Stimulated activated CD4-positive, alpha-beta T cell treated with anti-CD3 and anti-CD28 coated beads, Interleukin-15, amount 100 ng/mL, for 48 hours (primary cell): ENCODE data around the gene TAS1R2.
"Not testable (repeated sequence)": the region's sequence is repeated elsewhere in the genome, so short reads cannot be mapped to it uniquely, and the experiment has no call there.

Source experiments
- DNase-seq, 2 donors: peaks; one replicate each; pipeline ENCODE4 v3.0.0-alpha.2; 2020; ENCODE audit warnings: low read depth in 2 of 2

The TAS1R2 gene

DNA sequence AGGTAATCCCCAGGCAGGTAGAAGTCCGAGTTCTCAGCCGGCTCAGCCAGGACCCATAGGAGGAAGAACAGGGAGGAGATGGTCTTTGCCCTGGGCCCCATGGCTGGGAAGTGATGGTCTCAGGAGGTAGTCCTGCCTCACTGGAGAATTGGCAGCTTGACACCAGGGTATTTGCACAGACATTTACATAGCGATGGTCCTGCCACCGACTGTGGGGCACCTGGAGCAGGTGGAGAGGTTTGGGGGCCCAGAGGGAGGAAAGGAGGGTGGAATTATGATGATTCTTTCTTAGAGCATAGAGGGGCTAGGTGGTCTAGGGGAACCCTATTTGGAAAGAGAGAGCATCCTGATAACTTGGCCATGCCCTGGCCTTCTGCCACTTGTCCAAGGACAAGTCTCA is at the start of gene TAS1R2:
Gene TAS1R2, minus strand, starts transcription at position 101 of the 400 bp plus-strand sequence. Its CDS starts 0 bp downstream, at position 101.
- DNase-seq: no peak

DNA sequence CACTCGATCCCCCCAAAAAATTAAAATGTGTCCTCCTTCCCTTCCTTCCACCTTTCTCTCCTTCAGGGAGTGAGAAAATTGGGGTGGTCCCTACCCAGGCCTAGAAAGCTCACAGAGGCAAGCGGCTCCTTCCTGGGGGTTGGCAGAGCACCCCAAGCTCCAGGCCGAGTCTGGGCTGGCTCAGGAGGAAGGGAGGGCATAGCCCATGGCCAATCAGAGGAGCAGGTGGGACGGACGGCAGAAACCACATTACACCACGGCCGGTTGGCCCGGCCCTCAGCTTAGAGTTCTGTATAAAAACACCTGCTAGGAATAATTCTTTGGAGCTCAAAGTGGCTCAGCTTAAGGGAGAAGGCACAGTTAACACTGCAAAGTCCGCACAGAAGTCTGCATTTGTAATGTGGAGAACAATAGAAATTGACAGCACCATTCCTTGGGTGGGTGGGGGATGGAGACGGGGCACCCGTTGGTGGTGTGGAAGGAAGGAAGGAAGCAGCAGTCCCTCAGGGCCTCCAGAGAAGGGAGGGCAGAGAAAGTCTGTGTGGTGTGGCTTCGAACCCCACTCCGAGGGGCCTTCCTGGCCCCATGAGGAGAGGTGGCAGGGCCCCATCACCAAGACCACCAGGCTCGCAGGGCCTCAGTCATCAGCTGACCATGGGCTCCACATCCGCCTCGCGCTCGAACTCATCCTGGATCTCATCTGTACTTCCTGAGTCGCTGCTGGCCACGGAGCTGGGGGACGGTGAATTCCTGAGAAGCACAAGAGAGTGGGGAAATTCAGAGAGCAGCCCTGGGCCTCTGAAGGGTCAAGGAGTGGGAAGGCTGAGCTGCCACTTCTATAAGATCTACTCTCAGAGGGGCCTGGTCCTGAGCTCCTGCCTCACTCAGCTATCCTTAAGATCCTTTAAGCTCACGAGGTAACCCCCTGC is 48.7 kb upstream of the TAS1R2 start:
- no peak for DNase-seq

DNA sequence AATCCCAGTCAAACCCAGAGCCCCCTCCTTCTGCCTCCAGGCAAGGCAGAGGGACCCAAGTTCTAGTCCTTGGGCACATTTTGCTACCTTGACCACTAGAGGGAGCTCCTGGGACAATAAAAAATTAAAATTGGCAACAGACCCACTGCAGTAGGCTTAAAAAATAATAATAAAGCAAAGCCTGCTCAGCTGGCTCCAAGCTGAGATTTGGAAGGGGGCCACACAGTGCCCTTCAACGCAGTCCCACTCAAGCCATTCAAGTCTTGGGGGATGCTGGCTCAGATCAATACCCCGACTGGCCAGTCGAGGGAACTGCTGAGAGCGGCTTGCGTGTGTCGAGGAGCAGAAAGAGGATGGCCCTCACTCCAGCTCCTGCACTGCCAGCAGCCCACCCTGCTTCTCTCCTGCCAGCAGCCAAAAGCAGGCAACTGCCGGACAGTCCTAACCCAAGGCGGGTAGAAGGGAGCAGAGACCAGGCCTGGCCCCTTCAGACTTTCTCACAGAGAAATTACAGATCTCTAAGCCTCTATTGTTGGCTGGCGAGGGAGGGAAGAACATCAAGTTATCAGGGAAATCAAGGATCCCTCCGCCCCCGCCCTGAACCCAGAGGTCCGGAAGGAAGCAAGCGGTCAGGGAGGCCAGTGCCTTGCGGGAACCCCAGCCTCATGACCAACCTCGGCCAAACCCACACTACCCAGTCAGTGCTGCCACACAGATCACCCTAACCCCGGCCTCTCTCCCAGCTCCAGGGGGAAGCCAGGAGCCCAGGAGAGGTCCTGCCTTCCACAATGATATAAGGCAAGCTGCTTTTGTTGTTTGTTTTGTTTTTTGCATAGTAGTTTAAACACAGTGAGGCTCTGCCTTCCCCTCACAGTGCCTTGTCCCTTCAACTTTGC is 47.8 kb upstream of the TAS1R2 start:
- DNase-seq: peak in 1 of 2 donors; percentile 27

DNA sequence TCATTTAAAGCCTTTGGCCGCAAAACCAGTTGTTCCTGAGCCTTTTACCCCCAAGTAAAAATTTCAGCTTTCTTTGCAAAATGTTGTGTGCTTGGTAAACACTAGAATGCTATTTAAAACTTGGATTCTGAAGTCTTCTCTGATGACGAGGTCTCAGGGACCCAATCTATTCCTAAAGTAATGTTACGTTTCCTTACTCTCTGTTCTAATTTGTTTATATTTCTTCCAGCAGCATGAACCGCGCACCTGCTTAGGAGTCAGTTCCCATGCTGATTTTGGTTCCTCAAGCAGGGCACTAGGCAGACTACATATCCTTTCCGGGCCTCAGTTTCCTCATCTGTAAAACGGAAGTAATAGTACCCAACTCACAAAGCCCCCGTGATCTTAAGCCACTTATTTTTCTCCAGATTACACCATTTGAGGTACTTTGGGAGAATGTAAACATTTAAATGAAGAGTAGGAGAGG is 43.9 kb upstream of the TAS1R2 start:
- no peak for DNase-seq

DNA sequence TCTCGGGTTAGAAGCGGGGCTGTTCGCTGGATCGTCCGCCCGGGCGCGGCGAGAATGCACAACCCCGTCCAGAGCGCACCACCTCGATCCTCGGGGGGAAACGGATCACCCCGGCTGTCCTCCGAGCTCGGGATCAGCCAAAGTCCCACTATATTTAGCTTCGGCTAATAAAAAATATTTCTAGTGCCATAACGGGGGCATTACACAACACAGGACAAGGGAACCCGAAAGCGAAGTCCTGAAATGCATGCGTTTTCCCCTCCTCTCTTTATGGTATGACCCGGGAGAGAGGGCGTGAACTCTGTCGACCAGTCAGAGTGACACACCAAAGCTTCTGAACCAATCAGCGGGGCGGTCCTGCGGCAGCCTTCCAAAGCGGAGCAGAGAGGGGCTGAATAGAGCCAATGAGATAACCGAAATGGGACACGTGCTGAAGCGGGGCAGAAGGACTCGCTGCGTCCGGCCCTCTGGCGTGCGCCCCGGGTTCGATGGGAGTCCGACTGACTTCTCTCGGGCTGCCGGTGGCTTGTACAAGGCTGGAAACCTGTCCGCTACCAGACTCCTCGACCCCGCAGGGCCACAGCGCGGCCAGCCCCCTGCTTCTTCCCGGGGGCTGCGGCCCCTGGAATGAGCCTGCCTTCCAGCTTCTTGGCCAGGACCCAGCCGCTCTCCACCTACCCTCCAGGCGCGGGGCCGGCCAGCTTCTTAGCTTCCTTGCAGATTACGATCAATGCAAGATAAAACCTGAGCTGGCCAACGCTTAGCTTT is 43.2 kb upstream of the TAS1R2 start, which contains the start of gene ALDH4A1:
Gene ALDH4A1, minus strand, starts transcription at position 33 of the 768 bp plus-strand sequence. Its CDS starts 32 bp downstream, at position 1.
- DNase-seq: peak; percentile 89 to 91

DNA sequence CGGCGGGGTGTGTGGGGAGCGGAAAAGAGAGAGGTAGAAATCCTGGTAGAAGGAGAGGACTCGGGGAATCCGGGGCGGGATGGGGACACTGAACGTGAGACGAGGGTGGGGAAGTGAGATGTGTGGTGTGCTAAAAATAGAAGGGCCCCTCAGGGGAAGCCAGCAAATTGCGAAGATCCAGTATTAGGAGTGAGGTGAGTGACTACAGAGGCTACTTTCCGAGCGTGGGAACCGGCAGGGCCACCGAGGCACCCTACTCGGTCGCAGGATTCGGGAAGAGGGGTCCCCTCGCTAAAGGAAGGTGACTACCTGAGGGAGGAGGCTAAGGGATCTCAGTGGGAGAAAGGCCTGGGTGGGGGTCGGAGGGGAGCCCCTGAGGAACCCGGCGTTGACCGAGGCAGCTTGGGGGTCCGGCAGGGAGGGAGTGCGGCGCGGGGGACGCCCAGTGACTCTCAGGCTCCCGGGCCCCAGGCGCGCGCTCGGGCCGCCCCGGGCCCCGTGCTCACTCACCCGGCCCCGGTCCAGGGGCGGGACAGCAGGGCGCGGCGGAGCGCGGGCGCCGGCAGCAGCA is 42.6 kb upstream of the TAS1R2 start:
- DNase-seq: no peak

GRCh38 chr1:18901147-18901951 is 41.9 kb upstream of the TAS1R2 start:
- DNase-seq: no peak

DNA sequence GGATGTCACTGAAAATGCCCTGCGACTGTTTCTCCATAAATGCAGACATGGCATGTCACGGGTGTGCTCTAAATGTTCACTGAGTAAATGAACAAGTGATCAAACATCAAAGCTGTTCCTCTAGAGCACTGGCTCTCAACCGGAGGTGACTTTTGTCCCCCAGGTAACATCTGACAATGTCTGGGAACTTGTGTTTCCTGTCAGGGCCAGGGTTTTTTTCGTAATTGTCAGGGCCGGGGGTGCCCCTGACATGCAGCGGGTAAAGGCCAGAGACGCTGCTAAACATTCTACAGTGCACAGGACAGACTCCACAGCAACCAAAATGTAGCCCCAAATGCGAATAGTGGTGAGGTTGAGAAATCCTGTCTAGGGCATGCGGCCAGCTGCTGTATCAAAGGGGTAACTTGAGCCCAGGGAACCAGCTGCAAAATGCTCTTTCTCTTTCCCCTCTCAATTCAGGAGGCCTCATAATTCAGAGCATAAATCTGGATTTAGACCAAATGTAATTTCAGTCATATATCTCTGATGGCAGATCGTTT is 40.9 kb upstream of the TAS1R2 start:
- DNase-seq: no peak

DNA sequence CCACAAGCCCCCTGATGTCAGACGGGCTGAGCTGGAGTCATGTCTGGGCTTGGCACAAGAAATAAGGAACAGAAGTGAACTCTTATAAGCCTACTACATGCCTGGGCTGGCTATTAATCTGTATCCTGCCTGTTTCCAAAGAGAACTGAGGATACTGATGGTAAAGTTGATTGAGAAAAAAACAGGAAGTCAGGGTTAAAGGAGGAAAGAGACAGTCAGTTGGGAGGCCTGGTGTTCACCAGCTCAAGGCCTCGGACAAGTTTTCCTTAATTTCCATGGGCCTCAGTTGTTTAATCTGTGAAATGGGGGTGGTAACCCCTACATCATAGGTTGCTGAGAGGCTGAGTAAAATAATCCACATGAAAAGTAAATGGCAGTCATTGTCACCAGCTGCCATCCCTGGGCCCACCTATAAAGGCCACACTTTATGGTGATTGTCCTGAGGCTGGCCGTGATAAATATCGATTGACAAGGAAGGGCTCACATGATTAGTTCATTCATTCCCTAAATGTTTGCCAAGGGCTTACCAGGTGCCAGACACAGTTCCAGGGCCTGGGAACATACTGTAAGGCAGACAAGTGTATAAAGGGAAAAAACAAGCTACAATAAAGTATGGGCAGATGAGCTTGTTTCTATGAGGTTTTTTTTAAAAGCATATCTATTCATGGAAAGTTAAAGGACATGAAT is 40.0 kb upstream of the TAS1R2 start:
- no peak for DNase-seq

GRCh38 chr1:18898567-18898966 is 39.1 kb upstream of the TAS1R2 start:
- DNase-seq: no peak

- DNase-seq: no peak
Observed at GRCh38 chr1:18895317-18895716, 35.9 kb upstream of the TAS1R2 start.

DNA sequence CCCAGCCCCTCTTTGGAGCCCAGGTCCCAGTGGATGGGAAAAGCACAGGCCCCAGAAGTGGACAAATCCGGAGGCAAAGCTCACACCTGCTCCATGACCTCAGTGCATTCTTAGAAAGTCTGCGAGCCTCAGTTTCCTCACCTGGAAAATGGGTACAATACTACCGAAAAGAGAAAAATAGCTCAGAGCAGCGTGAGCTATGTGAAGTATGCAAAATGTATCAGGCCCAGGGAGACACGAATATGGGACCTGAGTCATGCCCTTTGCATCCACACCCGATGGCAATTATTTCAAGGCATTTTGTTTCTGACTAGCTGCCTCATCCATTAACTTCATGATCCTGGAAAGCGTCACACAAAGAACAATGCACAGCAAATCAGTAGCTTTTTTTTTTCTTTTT is 33.7 kb upstream of the TAS1R2 start:
- DNase-seq: no peak

- not testable (repeated sequence) for DNase-seq
Observed at GRCh38 chr1:18891858-18892257, 32.4 kb upstream of the TAS1R2 start.

- no peak for DNase-seq
Observed at GRCh38 chr1:18891426-18891780, 31.9 kb upstream of the TAS1R2 start.

DNA sequence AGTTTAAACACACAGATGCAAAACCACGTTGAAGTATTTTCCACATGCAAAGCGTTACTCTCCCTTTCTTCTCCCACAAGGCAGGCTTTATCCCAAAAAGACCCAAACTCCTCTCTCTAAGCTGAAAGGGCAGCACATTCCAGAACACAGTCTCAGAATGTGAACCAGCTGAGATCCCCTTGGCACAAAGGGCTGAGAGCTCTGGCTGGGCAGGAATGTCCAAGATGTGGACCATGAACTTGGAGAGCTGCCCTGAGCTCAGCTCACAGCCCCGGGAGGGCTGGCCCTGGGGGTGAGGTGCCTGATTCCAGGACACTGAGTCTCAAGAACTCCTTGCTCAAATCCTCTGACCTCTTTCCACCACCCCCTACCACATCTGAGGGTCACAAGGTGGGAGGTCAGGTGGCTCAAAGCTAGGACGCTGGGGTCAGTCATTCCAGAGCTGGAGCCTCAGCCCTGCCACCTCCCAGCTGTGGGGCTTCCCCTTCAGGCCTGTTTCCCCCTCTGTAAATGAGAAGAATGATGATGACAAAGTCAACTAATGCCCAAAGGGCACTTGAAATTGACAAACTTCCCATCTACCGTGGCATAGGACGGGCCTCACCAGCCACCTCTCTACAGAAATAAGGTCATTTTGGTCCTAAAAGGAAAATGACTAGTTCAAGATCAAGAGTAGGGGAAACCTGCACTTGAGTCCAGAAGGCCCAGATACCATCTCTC is 31.4 kb upstream of the TAS1R2 start:
- DNase-seq: no peak

DNA sequence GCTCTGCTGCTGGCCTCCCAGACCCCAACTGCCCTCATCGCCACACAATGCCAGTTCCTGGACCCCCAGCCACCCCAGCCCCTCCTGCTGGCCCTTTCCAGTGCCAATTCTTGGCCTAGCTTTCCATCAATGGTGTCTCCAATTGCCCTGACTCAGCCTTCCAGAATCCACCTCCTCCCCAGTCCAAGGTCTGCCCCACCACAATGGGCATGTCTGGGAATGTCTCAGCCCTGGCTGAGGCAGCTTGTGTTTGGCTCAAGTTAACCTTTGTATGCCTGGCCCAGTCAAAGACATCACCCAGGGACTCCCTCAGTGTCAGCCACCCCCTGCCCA is 26.5 kb upstream of the TAS1R2 start:
- no peak for DNase-seq

DNA sequence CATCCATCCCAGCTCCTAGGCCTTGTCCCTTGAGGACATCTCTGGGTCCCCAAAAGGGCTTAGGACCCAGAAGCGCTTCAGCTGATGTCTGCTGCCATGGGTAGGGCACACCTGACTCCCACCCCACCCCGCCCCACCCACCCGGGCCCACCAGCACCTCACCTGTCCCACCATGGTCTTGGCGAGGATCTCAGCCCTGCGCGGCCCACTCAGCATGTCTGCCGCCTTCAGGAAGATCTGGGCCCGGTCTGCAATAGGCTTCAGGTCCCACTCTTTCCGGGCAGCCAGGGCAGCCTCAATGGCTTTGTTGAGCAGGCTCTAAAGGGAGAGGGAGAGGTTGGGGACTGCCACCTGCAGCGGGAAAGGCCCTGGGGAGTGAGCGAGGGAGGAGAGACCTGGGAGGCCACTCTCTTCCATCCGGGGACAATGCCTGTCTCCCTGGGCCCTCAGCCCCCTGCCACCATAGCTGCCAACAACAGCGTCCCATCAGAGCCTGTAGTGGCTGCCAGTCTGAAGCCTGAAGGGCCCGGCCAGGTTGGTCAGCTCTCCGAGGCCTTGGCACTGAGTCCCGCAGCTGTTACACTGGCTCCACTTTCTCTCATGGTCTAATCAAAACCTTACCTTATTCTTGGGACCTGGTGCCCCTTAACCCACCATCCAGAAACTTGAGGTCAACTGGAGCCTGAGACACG is 26.0 kb upstream of the TAS1R2 start:
- DNase-seq: no peak

- DNase-seq: no peak
Observed at GRCh38 chr1:18884727-18885126, 25.3 kb upstream of the TAS1R2 start.

DNA sequence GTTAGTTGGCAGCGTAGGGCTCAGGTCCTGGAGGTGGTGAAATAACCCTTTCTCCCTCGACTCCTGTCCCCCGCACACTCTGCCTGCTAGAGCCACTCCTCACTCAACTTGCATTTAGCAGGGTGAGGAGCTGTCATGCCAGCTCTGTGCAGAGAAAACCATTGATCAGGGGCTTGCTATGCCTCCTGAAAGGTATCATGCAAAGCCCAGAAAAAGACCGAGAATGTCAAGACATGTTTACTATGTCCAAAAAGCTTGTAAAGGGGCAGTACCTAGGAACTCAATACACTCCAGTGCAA is 24.9 kb upstream of the TAS1R2 start:
- no peak for DNase-seq
